HepG2 (cell line): ENCODE measurements around the gene DENND1C.

Experiments used
- AHR ChIP-seq: IDR thresholded peaks from 2 replicates; pipeline ENCODE4 v1.6.1; 2018; ENCODE audit warnings: missing genetic modification reagents, missing compliant biosample characterization
- CHD2 ChIP-seq: IDR thresholded peaks from 2 replicates; pipeline ENCODE4 v1.6.1; 2011; ENCODE audit warnings: low read depth, low read length, improper control_type of control experiment
- CHD4 ChIP-seq: fragments of 200-600 bp; sonication (generic); IDR thresholded peaks from 2 replicates; pipeline ENCODE4 v1.7.0; 2017; ENCODE audit warnings: mild to moderate bottlenecking, low read length, borderline replicate concordance
- FOXK2 ChIP-seq: fragments of 450-650 bp; IDR thresholded peaks from 2 replicates; pipeline ENCODE4 v1.6.1; 2016
- NFYB ChIP-seq: sonication (generic); formaldehyde crosslinking; IDR thresholded peaks from 2 replicates; pipeline ENCODE4 v1.4.0; 2020; ENCODE audit warnings: missing genetic modification reagents
- RNF2 ChIP-seq: fragments of 450-650 bp; conservative IDR thresholded peaks from 2 replicates; pipeline ENCODE4 v1.6.1; 2016; ENCODE audit warnings: low read depth

GRCh38 chr19:6431891-6432290 is 49.7 kb downstream of the DENND1C start:
- no peak for TF ChIP-seq FOXK2
- no peak for TF ChIP-seq CHD4
- no peak for TF ChIP-seq CHD2
- TF ChIP-seq RNF2 = no peak
- no peak for TF ChIP-seq NFYB (CRISPR knock-in tag)
- no peak for TF ChIP-seq AHR
